Measurements from ENCODE around the gene ASTN1. TPM values are rescaled to one million over a fixed set of nuclear protein-coding genes. Genes with fewer than 3 reads are reported as not detected.

ASTN1 gene
- total RNA-seq, 1 experiment from 2014 or later, result 0.05 TPM

GRCh38 chr1:176944606-176945005 is 219.9 kb downstream of the ASTN1 start:
- TF ChIP-seq SIN3A (IDR thresholded peaks at IDR 0.05; ENCODE audit: borderline replicate concordance, insufficient read depth, low read depth, low read length) (no peak), CTCF (IDR thresholded peaks at IDR 0.05) (no peak), REST (IDR thresholded peaks at IDR 0.05; ENCODE audit: insufficient read depth in 1 of 2, low read depth in 2 of 2, low read length in 1 of 2) (no peak)
- Histone ChIP-seq H3K9me3 (ENCODE audit: control insufficient read depth, insufficient read depth, low read depth, low read length) (no peaks in the 10 kb centered on the region), H3K27me3 (ENCODE audit: control insufficient read depth, insufficient read depth, low read length) (peaks cover 2% of the 10 kb centered on the region; the same call in 1 of the 2 replicates), H3K36me3 (ENCODE audit: control insufficient read depth, insufficient read depth, low read length) (no peaks in the 10 kb centered on the region), H3K4me1 (ENCODE audit: control insufficient read depth, insufficient read depth, low read length) (no peaks in the 10 kb centered on the region), H3K27ac (ENCODE audit: low read length) (no peak overlapping the region), H3K4me3 (ENCODE audit: low read depth in 2 of 2, low read length in 2 of 2) (no peak overlapping the region)
- in situ Hi-C loops (cut with HindIII; ENCODE audit: low pct_unique_long_range_greater_than_20kb, low sequenced_read_pairs), result no loop called here
- ChIA-PET POLR2A (no interaction called here), CTCF (no interaction called here)
- no TSS peak for BruUV-seq (replicated peaks)
- intact Hi-C loops (cut with micrococcal nuclease; ENCODE audit: unreplicated experiment), result loop anchor here (5.0 kb wide), 1 partner anchor 47 kb away; no protein-coding TSS in a partner anchor
- ATAC-seq (no peak), DNase-seq (ENCODE audit: low read depth, low spot score) (no peak)

GRCh38 chr1:176943783-176944182 is 220.7 kb downstream of the ASTN1 start:
- ATAC-seq, result no peak
- Histone ChIP-seq H3K27me3 (ENCODE audit: control insufficient read depth, insufficient read depth, low read length) (peaks cover 2% of the 10 kb centered on the region; the same call in 1 of the 2 replicates), H3K4me1 (ENCODE audit: control insufficient read depth, insufficient read depth, low read length) (no peaks in the 10 kb centered on the region), H3K9me3 (ENCODE audit: control insufficient read depth, insufficient read depth, low read depth, low read length) (no peaks in the 10 kb centered on the region), H3K36me3 (ENCODE audit: control insufficient read depth, insufficient read depth, low read length) (no peaks in the 10 kb centered on the region), H3K4me3 (ENCODE audit: low read depth in 2 of 2, low read length in 2 of 2) (no peak overlapping the region), H3K27ac (ENCODE audit: low read length) (no peak overlapping the region)
- ChIA-PET CTCF (no interaction called here), POLR2A (no interaction called here)
- no peak for DNase-seq (ENCODE audit: low read depth, low spot score)
- BruUV-seq (replicated peaks), result no TSS peak
- in situ Hi-C loops (cut with HindIII; ENCODE audit: low pct_unique_long_range_greater_than_20kb, low sequenced_read_pairs), result no loop called here
- intact Hi-C loops (cut with micrococcal nuclease; ENCODE audit: unreplicated experiment), result no loop called here
- TF ChIP-seq REST (IDR thresholded peaks at IDR 0.05; ENCODE audit: insufficient read depth in 1 of 2, low read depth in 2 of 2, low read length in 1 of 2) (no peak), SIN3A (IDR thresholded peaks at IDR 0.05; ENCODE audit: borderline replicate concordance, insufficient read depth, low read depth, low read length) (no peak), POLR2AphosphoS5 (IDR thresholded peaks at IDR 0.05; ENCODE audit: low read depth, low read length) (no peak), CTCF (IDR thresholded peaks at IDR 0.05) (no peak), TCF7L2 (IDR thresholded peaks at IDR 0.05; ENCODE audit: low read depth, low read length) (no peak)

Data from Panc1 (cell line).